GM21619 (cell line): ENCODE data around the gene PPP1R13B.

Source experiments
- ATAC-seq: cut with Tn5 transposase; IDR thresholded peaks from one replicate; pipeline ENCODE4 v1.9.1; 2021; ENCODE audit not compliant: unreplicated experiment

The PPP1R13B gene

GRCh38 chr14:103715052-103716000, 132.0 kb downstream of the PPP1R13B start, which contains the start of the genes XRCC3 and ZFYVE21:
Gene XRCC3 (minus strand): TSS chr14:103715451. CDS start chr14:103711087, 4,364 bp downstream.
Gene ZFYVE21 (plus strand): TSS chr14:103715810. CDS start chr14:103715842, 32 bp downstream.
- ATAC-seq: peak; percentile 91

- ATAC-seq: no peak
Observed at GRCh38 chr14:103714063-103714724, 133.2 kb downstream of the PPP1R13B start.

GRCh38 chr14:103713304-103714062, 133.9 kb downstream of the PPP1R13B start:
- ATAC-seq: no peak

- no peak for ATAC-seq
Observed at GRCh38 chr14:103712633-103713247, 134.6 kb downstream of the PPP1R13B start.

- ATAC-seq: no peak
Observed at GRCh38 chr14:103711516-103712431, 135.6 kb downstream of the PPP1R13B start.

GRCh38 chr14:103710771-103711377, 136.5 kb downstream of the PPP1R13B start:
- no peak for ATAC-seq

GRCh38 chr14:103709814-103710213, 137.6 kb downstream of the PPP1R13B start:
- no peak for ATAC-seq

GRCh38 chr14:103708750-103709187, 138.6 kb downstream of the PPP1R13B start:
- ATAC-seq: no peak

- no peak for ATAC-seq
Observed at GRCh38 chr14:103707329-103708263, 139.8 kb downstream of the PPP1R13B start.

- ATAC-seq: no peak
Observed at GRCh38 chr14:103706551-103707328, 140.6 kb downstream of the PPP1R13B start.

- ATAC-seq: no peak
Observed at GRCh38 chr14:103705504-103706284, 141.7 kb downstream of the PPP1R13B start.

GRCh38 chr14:103705118-103705503, 142.3 kb downstream of the PPP1R13B start:
- ATAC-seq: no peak

GRCh38 chr14:103704708-103705107, 142.7 kb downstream of the PPP1R13B start:
- no peak for ATAC-seq

- ATAC-seq: no peak
Observed at GRCh38 chr14:103703433-103704385, 143.7 kb downstream of the PPP1R13B start.
